Measurements from ENCODE around the gene OR4D9.

The OR4D9 gene

GRCh38 chr11:59550842-59551658, 39.7 kb downstream of the OR4D9 start:
- DNase-seq = peak; percentile 65 to 82

GRCh38 chr11:59551659-59552521, 40.6 kb downstream of the OR4D9 start:
- peak; percentile 13 to 56 for DNase-seq

GRCh38 chr11:59552844-59553243, 41.5 kb downstream of the OR4D9 start:
- no peak for DNase-seq

GRCh38 chr11:59553323-59553722, 42.0 kb downstream of the OR4D9 start:
- no peak for DNase-seq

- no peak for DNase-seq
Measured at GRCh38 chr11:59555601-59556114, 44.3 kb downstream of the OR4D9 start.

- DNase-seq = peak; percentile 40 to 43
Measured at GRCh38 chr11:59556115-59556916, 45.0 kb downstream of the OR4D9 start.

- DNase-seq = no peak
Measured at GRCh38 chr11:59556917-59557348, 45.6 kb downstream of the OR4D9 start.

GRCh38 chr11:59558270-59558643, 46.9 kb downstream of the OR4D9 start:
- DNase-seq = no peak

- DNase-seq = no peak
Measured at GRCh38 chr11:59559886-59560285, 48.5 kb downstream of the OR4D9 start.

GRCh38 chr11:59560290-59560701, 49.0 kb downstream of the OR4D9 start:
- peak; percentile 45 to 61 for DNase-seq

GRCh38 chr11:59560702-59561473, 49.5 kb downstream of the OR4D9 start:
- DNase-seq = peak; percentile 66 to 67

- no peak for DNase-seq
Measured at GRCh38 chr11:59562292-59562691, 51.0 kb downstream of the OR4D9 start.

Data from hippocampal formation (tissue), 2 donors.